HEK293 (cell line): ENCODE results near the gene CACNB4.

Experiments
- CTCF ChIA-PET: fragments of 350-600 bp; formaldehyde crosslinking; extraction: SDS; loops from one replicate; lab custom pipeline; 2021; ENCODE audit warnings: antibody characterized with exemption; lab: Yijun Ruan, JAX
- POLR2A ChIA-PET: fragments of 300-600 bp; formaldehyde crosslinking; extraction: SDS; loops from one replicate; lab custom pipeline; 2020; ENCODE audit warnings: antibody characterized with exemption, inconsistent platforms; lab: Yijun Ruan, JAX
- H3K27ac ChIP-seq: fragments of 200-500 bp; sonication (Bioruptor generic); 2 replicates; pipeline ENCODE4 v1.5.1; 2014; ENCODE audit warnings: low read depth, low read length, control low read depth, inconsistent platforms; ENCODE audit errors: extremely low read depth
- H3K36me3 ChIP-seq, 2 experiments: fragments of 200-500 bp in 1 of 2; sonication (Bioruptor generic) in 1 of 2; 1 replicate in 1 of 2; 2 replicates in 1 of 2; pipeline ENCODE4 v1.5.1; 2014 to 2017; ENCODE audit warnings: inconsistent platforms in 2 of 2, low read length in 2 of 2; ENCODE audit not compliant: control insufficient read depth in 2 of 2, insufficient read depth in 1 of 2
- H3K4me1 ChIP-seq: fragments of 200-500 bp; sonication (Bioruptor generic); 2 replicates; pipeline ENCODE4 v1.5.1; 2014; ENCODE audit warnings: mild to moderate bottlenecking, low read length, inconsistent platforms; ENCODE audit not compliant: control insufficient read depth, insufficient read depth
- H3K4me3 ChIP-seq: 2 replicates; pipeline ENCODE4 v1.5.1; 2011; ENCODE audit warnings: low read depth, mild to moderate bottlenecking, control low read depth, low read length, moderate library complexity
- H3K9me3 ChIP-seq: fragments of 200-500 bp; sonication (Bioruptor generic); 2 replicates; pipeline ENCODE4 v1.5.1; 2014; ENCODE audit warnings: low read depth, low read length, inconsistent platforms; ENCODE audit not compliant: control insufficient read depth, insufficient read depth
- HOXD13 ChIP-seq: sonication (generic); formaldehyde crosslinking; IDR thresholded peaks from 2 replicates; pipeline ENCODE4 v1.8.0; 2022; ENCODE audit warnings: missing genetic modification reagents, borderline replicate concordance
- OVOL3 ChIP-seq: fragments of 450-650 bp; formaldehyde crosslinking; IDR thresholded peaks from 2 replicates; pipeline ENCODE4 v1.5.1; 2016; ENCODE audit warnings: missing biosample characterization, missing genetic modification characterization
- PRDM6 ChIP-seq: fragments of 450-650 bp; formaldehyde crosslinking; IDR thresholded peaks from 2 replicates; pipeline ENCODE4 v1.5.1; 2017; ENCODE audit warnings: missing biosample characterization, missing genetic modification characterization
- RBAK ChIP-seq: fragments of 450-650 bp; formaldehyde crosslinking; IDR thresholded peaks from 2 replicates; pipeline ENCODE4 v1.5.1; 2016; ENCODE audit warnings: missing biosample characterization, missing genetic modification characterization
- SP2 ChIP-seq: fragments of 450-650 bp; formaldehyde crosslinking; IDR thresholded peaks from 2 replicates; pipeline ENCODE4 v1.5.1; 2016; ENCODE audit warnings: missing biosample characterization, missing genetic modification characterization
- TRIM28 ChIP-seq: IDR thresholded peaks from 2 replicates; pipeline ENCODE4 v1.6.1; 2011; ENCODE audit warnings: low read length, control low read depth, borderline replicate concordance
- YY1 ChIP-seq: fragments of 450-650 bp; formaldehyde crosslinking; IDR thresholded peaks from 2 replicates; pipeline ENCODE4 v1.5.1; 2018; ENCODE audit warnings: missing biosample characterization, missing genetic modification characterization
- ZBTB49 ChIP-seq: fragments of 450-650 bp; formaldehyde crosslinking; IDR thresholded peaks from 2 replicates; pipeline ENCODE4 v1.5.1; 2016; ENCODE audit warnings: missing biosample characterization, missing genetic modification characterization, low read depth
- ZFP3 ChIP-seq: fragments of 450-650 bp; formaldehyde crosslinking; IDR thresholded peaks from 2 replicates; pipeline ENCODE4 v1.5.1; 2016; ENCODE audit warnings: low read depth, missing biosample characterization, missing genetic modification characterization
- ZNF174 ChIP-seq: fragments of 450-650 bp; formaldehyde crosslinking; IDR thresholded peaks from 2 replicates; pipeline ENCODE4 v1.5.0; 2017; ENCODE audit warnings: missing biosample characterization, mild to moderate bottlenecking, missing genetic modification characterization
- ZNF223 ChIP-seq: fragments of 450-650 bp; formaldehyde crosslinking; IDR thresholded peaks from 2 replicates; pipeline ENCODE4 v1.5.1; 2016; ENCODE audit warnings: missing biosample characterization, missing genetic modification characterization
- ZNF266 ChIP-seq: fragments of 450-650 bp; formaldehyde crosslinking; IDR thresholded peaks from 2 replicates; pipeline ENCODE4 v1.5.1; 2016; ENCODE audit warnings: missing biosample characterization, missing genetic modification characterization, low read depth
- ZNF426 ChIP-seq: fragments of 450-650 bp; formaldehyde crosslinking; IDR thresholded peaks from 2 replicates; pipeline ENCODE4 v1.5.1; 2017; ENCODE audit warnings: missing biosample characterization, missing genetic modification characterization, mild to moderate bottlenecking, inconsistent platforms, moderate library complexity
- ZNF549 ChIP-seq: fragments of 450-650 bp; IDR thresholded peaks from 2 replicates; pipeline ENCODE4 v1.5.1; 2018; ENCODE audit warnings: missing biosample characterization, missing genetic modification characterization, mild to moderate bottlenecking, inconsistent platforms, moderate library complexity
- ZNF610 ChIP-seq: fragments of 450-650 bp; formaldehyde crosslinking; IDR thresholded peaks from 2 replicates; pipeline ENCODE4 v1.5.1; 2016; ENCODE audit warnings: missing biosample characterization, missing genetic modification characterization, borderline replicate concordance
- ZNF623 ChIP-seq: fragments of 450-650 bp; formaldehyde crosslinking; IDR thresholded peaks from 2 replicates; pipeline ENCODE4 v1.5.1; 2016; ENCODE audit warnings: missing biosample characterization, missing genetic modification characterization
- ZNF664 ChIP-seq: fragments of 450-650 bp; formaldehyde crosslinking; IDR thresholded peaks from 2 replicates; pipeline ENCODE4 v1.5.1; 2016; ENCODE audit warnings: missing biosample characterization, missing genetic modification characterization
- ZNF776 ChIP-seq: fragments of 450-650 bp; formaldehyde crosslinking; IDR thresholded peaks from 2 replicates; pipeline ENCODE4 v1.5.0; 2017; ENCODE audit warnings: missing biosample characterization, missing genetic modification characterization, borderline replicate concordance
- ZNF791 ChIP-seq: fragments of 450-650 bp; formaldehyde crosslinking; IDR thresholded peaks from 2 replicates; pipeline ENCODE4 v1.5.1; 2016; ENCODE audit warnings: missing biosample characterization, missing genetic modification characterization
- ZNF843 ChIP-seq: fragments of 450-650 bp; formaldehyde crosslinking; IDR thresholded peaks from 2 replicates; pipeline ENCODE4 v1.5.1; 2016; ENCODE audit warnings: missing biosample characterization, missing genetic modification characterization
- ZSCAN5A ChIP-seq: fragments of 450-650 bp; formaldehyde crosslinking; IDR thresholded peaks from 2 replicates; pipeline ENCODE4 v1.5.1; 2016; ENCODE audit warnings: missing biosample characterization, missing genetic modification characterization
- ZXDB ChIP-seq: fragments of 450-650 bp; formaldehyde crosslinking; IDR thresholded peaks from 2 replicates; pipeline ENCODE4 v1.5.1; 2016; ENCODE audit warnings: missing biosample characterization, missing genetic modification characterization
- TF ChIP-seq, protein P1 (sequence below): fragments of 450-650 bp; formaldehyde crosslinking; IDR thresholded peaks from 2 replicates; pipeline ENCODE4 v1.5.1; 2016; ENCODE audit warnings: missing biosample characterization, missing genetic modification characterization, borderline replicate concordance
- TF ChIP-seq, protein P2 (sequence below): fragments of 450-650 bp; formaldehyde crosslinking; IDR thresholded peaks from 2 replicates; pipeline ENCODE4 v1.5.1; 2017; ENCODE audit warnings: missing biosample characterization, missing genetic modification characterization
- TF ChIP-seq, protein P3 (sequence below): fragments of 450-650 bp; formaldehyde crosslinking; IDR thresholded peaks from 2 replicates; pipeline ENCODE4 v1.5.1; 2016; ENCODE audit warnings: missing biosample characterization, missing genetic modification characterization, low read depth

CACNB4 gene

DNA sequence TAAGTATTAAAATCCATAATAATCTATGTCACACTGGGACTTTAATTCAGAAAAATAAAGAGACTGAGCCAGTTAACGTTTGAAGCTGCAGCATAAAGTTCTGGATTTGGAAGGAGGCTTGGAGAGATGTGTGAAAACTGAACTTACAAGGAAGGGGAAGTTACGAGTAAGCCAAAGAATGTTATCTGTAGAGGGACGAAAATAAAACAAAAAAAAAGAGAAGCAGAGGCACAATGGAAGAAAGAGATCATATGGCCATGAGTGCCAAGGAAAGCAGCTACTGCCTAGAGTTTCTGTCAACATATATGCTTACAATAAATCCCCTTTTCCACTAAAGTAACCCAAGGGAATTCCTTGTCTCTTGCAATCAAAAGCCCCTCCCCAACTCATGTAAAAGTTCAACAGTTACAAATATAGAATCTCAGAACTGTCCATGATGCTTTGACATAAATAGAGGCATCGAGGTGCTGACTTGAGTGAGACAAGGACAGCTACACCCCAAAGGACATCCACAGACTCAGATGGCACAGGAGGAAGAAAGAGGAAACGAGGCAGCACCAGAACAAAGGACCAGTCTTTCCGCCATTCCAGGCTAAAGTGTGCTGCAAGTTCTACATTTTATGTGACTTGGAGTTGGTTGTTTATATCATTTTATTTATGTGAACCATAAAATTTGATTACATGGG is 254.5 kb downstream of the CACNB4 start (continued):
- no peak for TF ChIP-seq ZNF174 (tag by site-specific recombination)
- TF ChIP-seq ZFP3 (tag by site-specific recombination): no peak
- TF ChIP-seq YY1 (tag by site-specific recombination): no peak
- TF ChIP-seq PRDM6 (tag by site-specific recombination): no peak
- no peak for TF ChIP-seq ZNF623 (tag by site-specific recombination)
- TF ChIP-seq HOXD13 (CRISPR knock-in tag): no peak
- TF ChIP-seq ZNF843 (tag by site-specific recombination): no peak
- no peak for TF ChIP-seq ZSCAN5A (tag by site-specific recombination)
- no peak for TF ChIP-seq ZXDB (tag by site-specific recombination)
- TF ChIP-seq RBAK (tag by site-specific recombination): no peak
- no peak for TF ChIP-seq SP2 (tag by site-specific recombination)
- TF ChIP-seq, protein P1, sequence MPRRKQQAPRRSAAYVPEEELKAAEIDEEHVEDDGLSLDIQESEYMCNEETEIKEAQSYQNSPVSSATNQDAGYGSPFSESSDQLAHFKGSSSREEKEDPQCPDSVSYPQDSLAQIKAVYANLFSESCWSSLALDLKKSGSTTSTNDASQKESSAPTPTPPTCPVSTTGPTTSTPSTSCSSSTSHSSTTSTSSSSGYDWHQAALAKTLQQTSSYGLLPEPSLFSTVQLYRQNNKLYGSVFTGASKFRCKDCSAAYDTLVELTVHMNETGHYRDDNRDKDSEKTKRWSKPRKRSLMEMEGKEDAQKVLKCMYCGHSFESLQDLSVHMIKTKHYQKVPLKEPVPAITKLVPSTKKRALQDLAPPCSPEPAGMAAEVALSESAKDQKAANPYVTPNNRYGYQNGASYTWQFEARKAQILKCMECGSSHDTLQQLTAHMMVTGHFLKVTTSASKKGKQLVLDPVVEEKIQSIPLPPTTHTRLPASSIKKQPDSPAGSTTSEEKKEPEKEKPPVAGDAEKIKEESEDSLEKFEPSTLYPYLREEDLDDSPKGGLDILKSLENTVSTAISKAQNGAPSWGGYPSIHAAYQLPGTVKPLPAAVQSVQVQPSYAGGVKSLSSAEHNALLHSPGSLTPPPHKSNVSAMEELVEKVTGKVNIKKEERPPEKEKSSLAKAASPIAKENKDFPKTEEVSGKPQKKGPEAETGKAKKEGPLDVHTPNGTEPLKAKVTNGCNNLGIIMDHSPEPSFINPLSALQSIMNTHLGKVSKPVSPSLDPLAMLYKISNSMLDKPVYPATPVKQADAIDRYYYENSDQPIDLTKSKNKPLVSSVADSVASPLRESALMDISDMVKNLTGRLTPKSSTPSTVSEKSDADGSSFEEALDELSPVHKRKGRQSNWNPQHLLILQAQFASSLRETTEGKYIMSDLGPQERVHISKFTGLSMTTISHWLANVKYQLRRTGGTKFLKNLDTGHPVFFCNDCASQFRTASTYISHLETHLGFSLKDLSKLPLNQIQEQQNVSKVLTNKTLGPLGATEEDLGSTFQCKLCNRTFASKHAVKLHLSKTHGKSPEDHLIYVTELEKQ (tag by site-specific recombination): no peak
- no peak for TF ChIP-seq ZNF791 (tag by site-specific recombination)
- no peak for TF ChIP-seq ZNF610
- TF ChIP-seq ZNF426 (tag by site-specific recombination): no peak

DNA sequence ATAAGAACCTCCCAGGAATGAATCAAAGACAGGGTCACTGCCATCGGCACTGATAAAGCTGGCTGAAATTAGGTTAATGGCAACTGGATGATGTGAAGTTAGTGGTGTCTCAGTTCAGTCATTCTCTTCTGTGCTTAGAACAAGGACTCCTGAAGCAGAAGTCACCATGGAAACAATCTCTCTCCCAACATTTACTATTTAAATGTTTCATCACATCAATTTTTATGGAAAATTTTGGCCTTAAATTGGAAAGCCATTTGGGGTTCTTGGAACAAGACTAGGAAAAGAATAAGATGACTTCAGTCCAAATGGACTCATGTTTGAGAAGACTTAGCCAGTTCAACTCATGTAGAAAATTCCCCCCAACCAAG is 255.2 kb downstream of the CACNB4 start:
- Histone ChIP-seq H3K9me3 (no peaks in the 10 kb centered on the region), H3K27ac (no peak overlapping the region), H3K4me1 (0 out of 2 replicates have a peak, but pooled peaks cover 3% of the 10 kb centered on the region), H3K4me3 (no peak overlapping the region), H3K36me3 (peaks cover 0 to 26% of the 10 kb centered on the region in 2 experiments; a peak in 1 of 3 replicates)
- POLR2A ChIA-PET: no interaction called here
- CTCF ChIA-PET: interaction anchor here (0.5 kb wide), 1 partner anchor 153 kb away, joined by 3 read pairs; no protein-coding TSS in a partner anchor
- TF ChIP-seq ZNF549 (tag by site-specific recombination) (no peak), ZNF776 (tag by site-specific recombination) (no peak), ZBTB49 (no peak), ZNF223 (no peak), TRIM28 (no peak), OVOL3 (no peak), ZNF664 (tag by site-specific recombination) (no peak), ZNF266 (tag by site-specific recombination) (no peak)
- TF ChIP-seq, protein P2, sequence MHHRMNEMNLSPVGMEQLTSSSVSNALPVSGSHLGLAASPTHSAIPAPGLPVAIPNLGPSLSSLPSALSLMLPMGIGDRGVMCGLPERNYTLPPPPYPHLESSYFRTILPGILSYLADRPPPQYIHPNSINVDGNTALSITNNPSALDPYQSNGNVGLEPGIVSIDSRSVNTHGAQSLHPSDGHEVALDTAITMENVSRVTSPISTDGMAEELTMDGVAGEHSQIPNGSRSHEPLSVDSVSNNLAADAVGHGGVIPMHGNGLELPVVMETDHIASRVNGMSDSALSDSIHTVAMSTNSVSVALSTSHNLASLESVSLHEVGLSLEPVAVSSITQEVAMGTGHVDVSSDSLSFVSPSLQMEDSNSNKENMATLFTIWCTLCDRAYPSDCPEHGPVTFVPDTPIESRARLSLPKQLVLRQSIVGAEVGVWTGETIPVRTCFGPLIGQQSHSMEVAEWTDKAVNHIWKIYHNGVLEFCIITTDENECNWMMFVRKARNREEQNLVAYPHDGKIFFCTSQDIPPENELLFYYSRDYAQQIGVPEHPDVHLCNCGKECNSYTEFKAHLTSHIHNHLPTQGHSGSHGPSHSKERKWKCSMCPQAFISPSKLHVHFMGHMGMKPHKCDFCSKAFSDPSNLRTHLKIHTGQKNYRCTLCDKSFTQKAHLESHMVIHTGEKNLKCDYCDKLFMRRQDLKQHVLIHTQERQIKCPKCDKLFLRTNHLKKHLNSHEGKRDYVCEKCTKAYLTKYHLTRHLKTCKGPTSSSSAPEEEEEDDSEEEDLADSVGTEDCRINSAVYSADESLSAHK (tag by site-specific recombination): no peak
- TF ChIP-seq, protein P3, sequence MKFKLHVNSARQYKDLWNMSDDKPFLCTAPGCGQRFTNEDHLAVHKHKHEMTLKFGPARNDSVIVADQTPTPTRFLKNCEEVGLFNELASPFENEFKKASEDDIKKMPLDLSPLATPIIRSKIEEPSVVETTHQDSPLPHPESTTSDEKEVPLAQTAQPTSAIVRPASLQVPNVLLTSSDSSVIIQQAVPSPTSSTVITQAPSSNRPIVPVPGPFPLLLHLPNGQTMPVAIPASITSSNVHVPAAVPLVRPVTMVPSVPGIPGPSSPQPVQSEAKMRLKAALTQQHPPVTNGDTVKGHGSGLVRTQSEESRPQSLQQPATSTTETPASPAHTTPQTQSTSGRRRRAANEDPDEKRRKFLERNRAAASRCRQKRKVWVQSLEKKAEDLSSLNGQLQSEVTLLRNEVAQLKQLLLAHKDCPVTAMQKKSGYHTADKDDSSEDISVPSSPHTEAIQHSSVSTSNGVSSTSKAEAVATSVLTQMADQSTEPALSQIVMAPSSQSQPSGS (tag by site-specific recombination): no peak
